Urinary bladder (tissue), 4 donors: Measurements from ENCODE around the gene FOXA2. TPM values are rescaled to one million over a fixed set of nuclear protein-coding genes. Genes with fewer than 3 reads are reported as not detected.

ENCODE experiments used
- DNase-seq: peaks from one replicate; pipeline ENCODE4 v3.0.0-alpha.2; 2015; ENCODE audit errors: extremely low spot score
- H3K27ac ChIP-seq: one replicate; pipeline ENCODE4 v1.5.1; 2013; ENCODE audit warnings: low read depth, mild to moderate bottlenecking, moderate library complexity
- H3K36me3 ChIP-seq: one replicate; pipeline ENCODE4 v1.6.1; 2013; ENCODE audit warnings: mild to moderate bottlenecking, moderate library complexity; ENCODE audit not compliant: insufficient read depth
- H3K4me1 ChIP-seq: one replicate; pipeline ENCODE4 v1.6.1; 2013; ENCODE audit warnings: mild to moderate bottlenecking, moderate library complexity; ENCODE audit not compliant: insufficient read depth
- H3K4me3 ChIP-seq: one replicate; pipeline ENCODE4 v1.5.1; 2013; ENCODE audit warnings: low read depth, low read length
- WGBS: extraction: QIAGEN DNeasy Blood & Tissue Kit; methylation state at CpG from one replicate; pipeline ENCODE4 v1.1.7; 2013; 5-methylcytosine and 5-hydroxymethylcytosine counted together
- polyA plus RNA-seq: library from polyadenylated mRNA; stranded (reverse); fragments of 200-250 nt; gene quantifications from one replicate; pipeline ENCODE4 v1.2.3, GENCODE V29; 2013
- total RNA-seq: library from RNA; depleted of rRNA; stranded (reverse); fragments of >200 nt; gene quantifications from one replicate; pipeline ENCODE4 v1.2.3, GENCODE V29; 2014
- donor health status: healthy with polysubstance abuse.
- donor health status: healthy.

FOXA2 gene
- total and polyA plus RNA-seq, 2 donors, result not detected

DNA sequence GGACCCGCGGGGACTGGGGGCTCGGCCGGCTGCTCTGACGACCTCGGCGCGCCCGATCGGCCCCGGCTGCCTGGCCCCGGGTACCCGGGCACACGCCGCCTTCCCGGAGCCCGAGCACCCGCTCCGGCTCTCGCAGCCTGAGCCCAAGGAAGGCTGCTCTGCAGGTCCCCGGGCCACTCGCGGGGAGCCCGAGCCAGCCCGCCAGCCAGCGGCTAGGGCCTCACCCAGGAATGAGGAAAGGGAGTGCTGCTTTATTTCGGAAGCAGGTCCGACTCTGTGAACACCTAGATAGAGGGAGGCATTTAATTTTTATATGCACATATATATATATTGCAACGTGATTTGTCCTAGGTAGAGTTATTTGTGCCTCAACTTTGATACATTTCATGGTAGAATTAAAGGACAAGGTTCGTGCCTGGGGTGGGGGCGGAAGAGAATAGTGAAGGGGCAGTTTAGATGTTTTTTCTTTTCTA lies 15.5 kb downstream of the FOXA2 start:
- no peak overlapping the region for H3K4me3 ChIP-seq
- H3K4me1 ChIP-seq, result peaks cover 2% of the 10 kb centered on the region
- no peak overlapping the region for H3K27ac ChIP-seq
- DNase-seq, result no peak
- WGBS, result 4% methylated on average over 31 of the region's 31 CpGs
- H3K36me3 ChIP-seq, result no peaks in the 10 kb centered on the region

DNA sequence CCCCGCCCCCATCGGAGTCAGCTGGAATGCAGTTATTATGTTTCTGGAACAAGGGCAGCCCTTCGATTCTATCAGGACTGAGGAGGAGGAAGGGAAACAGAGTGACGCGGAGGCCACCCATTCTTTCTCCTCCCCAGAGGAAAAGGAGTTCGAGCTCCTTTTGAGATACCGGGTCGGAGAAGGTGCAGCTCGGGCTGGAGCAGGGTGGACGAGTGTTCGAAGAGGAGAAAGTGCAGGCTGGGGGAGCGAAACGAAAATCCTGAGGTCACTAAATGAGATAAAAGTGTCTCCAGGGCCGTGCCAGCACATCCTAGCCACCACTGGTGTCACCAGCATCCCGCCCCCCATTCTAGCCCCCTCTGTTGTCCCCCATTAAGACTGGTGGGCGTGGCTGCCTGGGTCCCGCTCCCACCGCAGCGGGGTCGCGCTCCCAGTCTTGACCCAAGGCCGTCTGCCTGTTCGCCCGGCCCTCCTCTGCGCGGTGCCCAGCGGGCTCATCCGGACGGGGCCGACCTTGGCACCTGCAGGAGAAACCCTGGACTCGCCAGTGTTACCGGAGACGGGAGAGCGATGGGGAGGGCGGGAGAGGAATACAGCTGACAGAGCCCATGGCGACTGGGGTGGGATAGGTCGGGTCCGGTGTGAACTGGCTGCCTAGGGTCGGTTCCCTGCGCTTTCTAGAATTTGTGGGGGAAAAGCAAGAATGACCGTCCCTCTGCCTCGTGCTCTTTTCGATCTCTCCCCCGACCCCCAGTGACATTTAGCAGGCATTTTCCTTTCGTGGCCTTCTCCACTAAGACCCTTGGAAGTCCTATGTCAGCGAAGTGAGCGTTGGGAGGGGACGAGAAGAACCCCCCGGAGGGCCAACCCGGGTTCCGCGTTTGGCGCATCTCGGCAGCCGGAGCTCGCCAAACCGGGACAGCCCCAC lies 16.2 kb downstream of the FOXA2 start:
- Histone ChIP-seq H3K36me3 (no peaks in the 10 kb centered on the region), H3K4me3 (no peak overlapping the region), H3K4me1 (peaks cover 2% of the 10 kb centered on the region), H3K27ac (no peak overlapping the region)
- DNase-seq, result no peak
- 4% methylated on average over 57 of the region's 57 CpGs for WGBS

DNA sequence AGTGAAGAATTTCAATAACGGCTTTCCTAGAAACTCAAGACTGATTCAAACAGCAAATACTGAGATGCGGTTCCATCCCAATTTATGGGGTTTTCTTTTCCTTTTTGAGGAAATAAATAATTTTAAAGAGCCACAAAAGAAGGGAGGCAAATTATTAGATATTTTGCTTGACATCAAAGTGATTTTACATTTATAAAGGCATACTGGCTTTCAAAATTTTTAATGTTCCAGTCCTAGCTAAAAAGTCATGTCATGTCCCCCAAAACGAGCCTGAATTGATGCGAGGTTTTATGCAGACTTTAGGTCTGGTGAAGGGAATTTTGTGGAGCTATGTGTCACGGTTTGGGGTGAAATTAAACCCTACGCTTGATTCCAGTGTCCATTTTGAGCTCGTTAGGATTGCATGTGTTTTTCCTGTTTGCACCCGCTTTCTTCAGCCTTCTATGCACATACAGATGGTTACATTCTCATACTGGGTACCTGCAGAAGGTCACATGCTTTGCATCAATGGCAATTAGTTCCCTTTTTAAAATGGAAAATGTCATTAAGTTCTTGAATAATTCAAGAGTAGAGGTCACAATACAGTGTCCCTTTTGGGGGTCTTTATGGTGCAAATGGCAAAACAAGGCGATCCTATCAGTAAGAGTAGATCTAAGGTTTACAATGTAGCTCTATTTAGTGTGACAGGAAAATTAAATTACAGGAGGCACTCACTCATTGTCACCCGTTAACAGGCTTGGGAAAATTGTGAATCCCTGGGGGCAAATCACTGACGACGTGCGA lies 17.3 kb downstream of the FOXA2 start:
- H3K4me1 ChIP-seq, result peaks cover 2% of the 10 kb centered on the region
- no peak overlapping the region for H3K27ac ChIP-seq
- WGBS, result 10% methylated on average over 13 of the region's 13 CpGs
- no peaks in the 10 kb centered on the region for H3K36me3 ChIP-seq
- H3K4me3 ChIP-seq, result no peak overlapping the region
- no peak for DNase-seq

DNA sequence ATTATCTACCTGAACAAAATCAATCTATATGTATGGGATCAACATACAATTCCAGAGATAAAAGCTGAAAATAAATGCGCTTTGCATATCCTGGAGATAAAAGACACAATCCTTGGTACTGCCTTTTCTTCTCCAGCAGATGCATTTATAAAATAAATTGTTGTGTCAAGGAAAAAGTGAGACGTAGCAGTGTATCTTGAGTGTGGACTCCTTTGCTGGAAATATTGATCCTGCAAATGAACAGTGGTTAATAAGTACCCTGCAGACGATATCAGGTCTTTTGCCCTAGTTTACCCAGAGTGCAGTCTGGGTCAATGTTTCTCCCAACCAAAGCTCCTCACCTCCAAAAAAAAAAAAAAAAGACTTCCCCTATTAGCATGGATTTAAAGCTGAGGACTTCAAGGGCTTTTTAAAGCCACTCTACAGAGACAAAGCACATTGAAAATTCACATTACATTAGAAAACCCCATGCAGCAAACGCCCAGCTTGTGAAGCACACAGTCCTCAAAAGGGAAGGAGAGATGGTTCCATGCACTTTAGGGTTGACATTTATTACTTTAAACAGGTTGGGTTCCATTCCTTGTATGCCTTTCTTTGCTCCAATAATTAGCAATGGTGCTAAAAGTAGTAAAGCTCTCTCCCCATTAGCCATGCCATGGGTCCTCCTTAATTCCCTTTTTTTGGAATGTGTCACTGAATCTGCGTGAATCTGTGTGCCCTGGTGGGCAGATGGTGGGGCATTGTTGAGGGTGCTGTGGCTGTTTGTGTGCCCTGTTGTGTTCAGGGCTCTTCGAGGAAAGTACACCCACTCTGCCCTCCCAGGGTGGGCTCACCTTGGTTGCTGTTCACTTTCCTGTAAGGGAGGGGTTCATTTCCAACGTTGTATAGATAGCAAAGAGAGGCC lies 21.1 kb downstream of the FOXA2 start:
- 11% methylated on average over 7 of the region's 7 CpGs for WGBS
- no peaks in the 10 kb centered on the region for H3K4me1 ChIP-seq
- H3K4me3 ChIP-seq, result no peak overlapping the region
- no peak for DNase-seq
- H3K27ac ChIP-seq, result no peak overlapping the region
- H3K36me3 ChIP-seq, result no peaks in the 10 kb centered on the region

DNA sequence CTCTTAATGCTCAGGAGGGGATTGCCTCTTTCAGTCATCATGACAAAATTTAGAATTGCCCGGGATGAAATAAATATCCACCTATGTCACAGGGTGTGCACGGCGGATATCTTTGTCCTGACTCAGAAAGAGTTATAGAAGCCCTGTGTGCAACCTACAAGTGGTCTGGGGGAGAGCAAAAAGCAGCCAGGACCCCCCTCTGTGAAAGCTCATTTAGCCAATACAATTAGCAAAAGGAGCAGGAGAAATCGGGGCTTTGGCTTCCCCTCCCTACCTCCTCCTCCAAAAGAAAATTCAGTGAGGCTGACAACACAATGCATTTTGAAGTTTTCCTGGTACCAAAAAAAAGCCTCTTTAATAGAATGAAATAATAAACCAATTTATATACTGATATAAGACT lies 21.8 kb downstream of the FOXA2 start:
- no peaks in the 10 kb centered on the region for H3K4me1 ChIP-seq
- H3K27ac ChIP-seq, result no peak overlapping the region
- DNase-seq, result no peak
- WGBS, result 11% methylated on average over 4 of the region's 4 CpGs
- no peaks in the 10 kb centered on the region for H3K36me3 ChIP-seq
- H3K4me3 ChIP-seq, result no peak overlapping the region

DNA sequence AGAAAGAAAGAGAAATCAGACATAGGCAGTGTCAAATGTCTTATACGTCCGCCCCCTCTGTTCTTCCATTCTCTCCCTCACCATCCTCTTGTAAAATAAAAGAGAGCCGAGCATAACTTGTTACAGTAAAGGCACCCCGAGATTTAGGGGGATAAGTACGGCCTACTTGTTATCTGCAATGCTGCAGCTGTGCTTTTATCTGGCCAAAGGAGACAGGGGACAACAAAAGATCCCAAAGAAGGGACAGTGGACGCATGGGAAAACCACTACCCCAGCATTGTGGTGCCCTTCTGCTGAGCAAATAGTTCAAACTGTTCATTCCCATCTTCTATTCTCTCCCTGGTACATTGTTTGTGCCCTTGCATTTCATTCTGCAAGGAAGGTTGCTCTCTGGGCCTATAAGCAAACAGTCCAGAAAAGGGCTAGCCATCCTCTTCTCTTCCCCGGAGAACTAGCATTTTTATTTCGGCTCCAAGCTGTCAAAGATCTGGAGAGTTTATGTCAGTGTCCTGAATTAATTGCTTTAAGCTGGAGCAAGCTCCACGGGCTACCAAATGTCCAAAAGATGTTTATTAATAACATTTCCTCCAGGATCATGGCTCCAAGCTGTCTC lies 22.3 kb downstream of the FOXA2 start:
- H3K4me3 ChIP-seq, result no peak overlapping the region
- 23% methylated on average over 9 of the region's 9 CpGs for WGBS
- no peak overlapping the region for H3K27ac ChIP-seq
- H3K36me3 ChIP-seq, result no peaks in the 10 kb centered on the region
- H3K4me1 ChIP-seq, result no peaks in the 10 kb centered on the region
- DNase-seq, result no peak

DNA sequence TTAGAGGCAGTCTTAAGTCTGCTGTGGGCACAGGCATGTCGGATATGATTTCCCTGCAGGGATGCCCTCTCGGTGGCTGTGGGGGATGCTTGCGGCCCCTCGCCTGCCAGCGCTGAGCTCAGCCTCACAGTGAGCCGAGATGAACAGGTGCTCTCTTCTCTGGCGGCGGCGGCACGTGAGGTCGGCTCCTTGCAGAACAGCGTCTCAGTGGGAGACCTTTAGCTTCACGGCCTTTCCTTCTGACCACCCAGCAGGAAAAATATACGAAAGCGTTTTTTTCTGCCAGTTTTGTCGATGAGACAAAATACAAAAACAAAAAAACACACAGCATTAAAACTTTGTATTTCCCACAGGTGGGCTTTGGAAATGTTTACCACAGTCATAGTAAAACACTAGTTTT lies 23.6 kb downstream of the FOXA2 start:
- WGBS, result 10% methylated on average over 16 of the region's 16 CpGs
- no peak overlapping the region for H3K27ac ChIP-seq
- no peak overlapping the region for H3K4me3 ChIP-seq
- H3K36me3 ChIP-seq, result no peaks in the 10 kb centered on the region
- no peaks in the 10 kb centered on the region for H3K4me1 ChIP-seq
- no peak for DNase-seq

DNA sequence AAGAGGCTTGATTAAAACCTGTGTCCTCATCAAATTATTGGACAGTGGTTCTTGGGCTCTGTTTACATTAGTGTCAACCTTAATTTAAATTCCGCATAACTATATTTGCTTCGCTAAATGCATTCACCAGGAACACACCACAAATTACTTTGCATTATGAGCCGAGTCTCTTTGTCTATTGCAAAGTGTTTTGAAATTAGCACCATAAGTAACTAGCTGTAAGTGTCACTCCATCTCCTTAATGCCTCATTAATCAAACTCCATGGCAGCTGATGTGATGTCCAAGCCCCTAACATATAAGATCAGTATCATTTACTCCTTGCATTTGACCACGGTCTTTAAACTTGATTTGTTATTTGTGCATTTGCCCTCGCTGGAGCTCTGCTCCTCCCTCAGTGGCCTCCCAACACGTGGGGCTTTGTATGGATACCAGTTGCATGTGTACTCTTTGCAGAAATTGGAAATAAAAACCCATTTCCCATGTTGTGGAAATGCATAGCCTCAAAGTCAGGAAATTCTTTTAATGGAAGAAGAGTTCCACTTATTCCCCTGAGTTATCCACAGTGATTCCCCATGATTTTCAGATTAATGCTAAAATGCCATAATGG lies 24.6 kb downstream of the FOXA2 start:
- DNase-seq, result no peak
- H3K36me3 ChIP-seq, result no peaks in the 10 kb centered on the region
- WGBS, result 15% methylated on average over 6 of the region's 6 CpGs

DNA sequence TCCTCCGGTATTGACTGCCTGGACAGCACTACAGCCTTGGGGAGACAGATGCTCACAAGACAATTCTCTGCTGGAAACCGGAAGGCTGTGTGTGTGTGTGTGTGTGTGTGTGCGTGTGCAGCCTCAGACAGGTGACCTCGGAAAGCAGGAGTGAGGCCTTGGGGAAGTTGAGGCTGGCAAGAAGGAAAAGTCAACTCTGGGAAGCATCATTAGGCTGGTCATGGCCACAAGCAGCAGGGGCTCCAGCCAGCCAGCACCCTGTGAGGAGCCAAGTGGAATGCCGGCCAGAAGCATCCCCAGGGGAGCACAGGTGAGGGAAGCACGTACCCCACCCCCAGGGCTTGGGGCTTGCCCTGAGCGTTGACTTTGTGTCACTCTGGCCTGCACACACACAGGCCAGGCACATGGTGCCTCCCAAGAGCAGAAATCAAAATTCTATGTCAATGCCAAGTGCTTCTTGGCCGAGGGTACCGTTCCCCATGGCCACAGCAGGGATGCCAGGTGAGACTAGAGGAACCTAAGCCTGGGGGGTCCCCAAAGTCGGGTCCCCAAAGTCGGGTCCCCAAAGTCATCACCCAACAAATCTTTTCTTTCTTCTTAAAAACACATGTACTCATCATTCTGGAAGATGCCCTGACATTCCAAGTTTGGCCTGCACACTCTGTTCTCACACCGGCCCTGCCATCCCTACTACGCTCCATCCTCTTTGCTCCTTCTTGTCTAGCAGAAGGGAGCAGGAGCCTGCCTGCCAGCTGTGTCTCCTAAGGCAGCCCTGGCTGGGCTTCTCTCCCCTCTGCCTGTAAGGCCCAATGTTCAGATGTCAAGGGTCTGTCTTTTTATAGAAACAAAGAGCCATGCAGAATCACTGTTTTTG lies 26.7 kb downstream of the FOXA2 start:
- no peak overlapping the region for H3K27ac ChIP-seq
- no peaks in the 10 kb centered on the region for H3K36me3 ChIP-seq
- no peak overlapping the region for H3K4me3 ChIP-seq
- DNase-seq, result no peak
- no peaks in the 10 kb centered on the region for H3K4me1 ChIP-seq
- 68% methylated on average over 13 of the region's 13 CpGs for WGBS

More for the DNA sequence above, 24.6 kb downstream of the FOXA2 start:
- Histone ChIP-seq H3K4me1 (no peaks in the 10 kb centered on the region), H3K27ac (no peak overlapping the region), H3K4me3 (no peak overlapping the region)

DNA sequence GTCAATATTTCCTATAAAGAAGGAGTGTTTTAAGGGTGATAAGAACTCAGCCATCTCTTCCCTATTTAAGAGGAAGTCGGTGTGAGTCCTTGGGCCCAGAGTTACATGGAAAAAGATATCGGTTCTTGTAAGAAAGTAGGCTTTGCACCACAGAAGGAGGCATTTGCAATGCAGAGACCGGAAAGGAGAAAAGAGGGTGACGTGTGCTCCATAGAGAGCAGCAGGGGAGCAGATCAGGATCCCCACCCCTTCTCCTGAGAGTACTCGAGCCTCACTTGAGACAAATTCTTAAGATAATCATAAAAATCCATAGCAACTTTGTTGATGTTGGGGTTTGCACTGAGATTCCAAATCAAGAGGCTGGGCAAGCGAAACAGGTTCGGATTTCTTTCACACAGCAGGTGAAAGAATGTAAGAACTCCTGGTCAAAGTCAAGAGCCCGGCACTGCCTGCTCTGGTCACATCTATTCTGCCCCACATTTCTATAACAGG lies 27.8 kb downstream of the FOXA2 start:
- H3K4me3 ChIP-seq, result no peak overlapping the region
- WGBS, result 56% methylated on average over 8 of the region's 8 CpGs
- no peak for DNase-seq

DNA sequence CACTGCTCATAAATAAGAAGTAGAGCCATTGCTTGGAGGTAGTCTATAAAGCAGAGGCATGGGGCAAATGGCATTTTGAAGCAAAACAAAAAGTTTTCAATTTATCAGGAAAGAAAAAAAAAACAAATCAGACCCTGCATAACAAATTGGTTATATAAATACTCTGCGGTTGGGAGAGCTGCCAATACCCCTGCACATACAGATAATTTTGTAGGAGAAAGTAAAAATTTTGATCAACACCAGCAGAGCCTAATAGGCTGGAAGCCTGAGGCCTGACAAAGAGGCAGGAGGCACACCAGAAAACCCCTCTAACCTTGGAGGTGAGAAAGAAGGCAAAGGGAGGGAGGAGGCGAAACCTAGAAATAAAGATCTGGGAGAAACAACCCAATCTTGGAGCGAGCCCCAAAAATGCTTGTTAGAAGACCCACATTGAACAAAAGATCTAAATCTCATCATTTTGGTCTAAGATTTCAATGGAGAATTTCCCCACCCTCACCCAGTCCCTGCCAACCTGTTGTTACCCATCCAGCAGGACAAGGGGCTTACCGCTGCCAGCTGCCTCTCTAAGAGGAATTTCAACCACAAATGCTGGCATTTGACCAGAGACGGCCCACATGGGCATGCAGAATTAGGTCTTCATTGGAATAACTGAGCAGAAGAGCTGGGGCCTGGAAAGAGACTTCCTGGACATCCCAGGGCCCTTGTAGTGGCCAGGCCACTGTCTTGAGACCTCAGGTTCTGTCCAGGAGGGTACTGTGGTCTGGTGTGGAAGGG lies 28.4 kb downstream of the FOXA2 start:
- WGBS, result 74% methylated on average over 5 of the region's 5 CpGs
- H3K4me1 ChIP-seq, result no peaks in the 10 kb centered on the region
- no peak for DNase-seq
- H3K36me3 ChIP-seq, result no peaks in the 10 kb centered on the region
- H3K27ac ChIP-seq, result no peak overlapping the region
- H3K4me3 ChIP-seq, result no peak overlapping the region

More for the DNA sequence above, 27.8 kb downstream of the FOXA2 start:
- no peaks in the 10 kb centered on the region for H3K36me3 ChIP-seq
- no peaks in the 10 kb centered on the region for H3K4me1 ChIP-seq
- H3K27ac ChIP-seq, result no peak overlapping the region
